Vagina (tissue), 2 donors: ENCODE measurements around the gene GPR176.

Experiments used
- CTCF ChIP-seq, 3 experiments: fragments of 450-650 bp in 2 of 3; fragments of 200-600 bp in 1 of 3; sonication (generic) in 1 of 3; IDR thresholded peaks; one replicate each; pipeline ENCODE4 v1.5.1; 2017 to 2019; ENCODE audit warnings: antibody characterized with exemption in 3 of 3, mild to moderate bottlenecking in 2 of 3, moderate library complexity in 2 of 3
- POLR2A ChIP-seq, 2 donors: fragments of 450-650 bp; IDR thresholded peaks; one replicate each; pipeline ENCODE4 v1.6.1; 2017; ENCODE audit warnings: antibody characterized with exemption in 2 of 2, mild to moderate bottlenecking in 2 of 2, moderate library complexity in 2 of 2
- POLR2AphosphoS5 ChIP-seq, 2 donors: sonication (generic); formaldehyde crosslinking; IDR thresholded peaks; one replicate each; pipeline ENCODE4 v1.9.0; 2017; ENCODE audit warnings: antibody characterized with exemption in 2 of 2, mild to moderate bottlenecking in 2 of 2, low read depth in 1 of 2; ENCODE audit not compliant: insufficient read depth in 1 of 2

- TF ChIP-seq CTCF (IDR thresholded peaks at IDR 0.05) (no peak), POLR2A (IDR thresholded peaks at IDR 0.05) (no peak), POLR2AphosphoS5 (IDR thresholded peaks at IDR 0.05; ENCODE audit: insufficient read depth in 1 of 2, low read depth in 1 of 2) (no peak)
Measured at GRCh38 chr15:39890621-39891020, 29.4 kb downstream of the GPR176 start.
